OCI-LY7 (cell line): Measurements from ENCODE around the gene CD160.

Experiments
- CTCF ChIP-seq: fragments of 200-600 bp; sonication (generic); conservative IDR thresholded peaks from 2 replicates; pipeline ENCODE4 v1.5.1; 2014; ENCODE audit warnings: mild to moderate bottlenecking, antibody characterized with exemption, low read length, moderate library complexity, mixed read lengths
- EZH2phosphoT487 ChIP-seq: fragments of 200-600 bp; sonication (generic); IDR thresholded peaks from 2 replicates; pipeline ENCODE4 v1.6.1; 2018; ENCODE audit warnings: low read depth, borderline replicate concordance, mild to moderate bottlenecking, mixed run types, antibody characterized with exemption, low read length, moderate library complexity, mixed read lengths

GRCh38 chr1:145719230-145720079 lies at the start of gene CD160:
- TF ChIP-seq CTCF = no peak
- TF ChIP-seq EZH2phosphoT487 = no peak
